ENCODE measurements around the gene ACP3.
"Not testable (repeated sequence)": the region's sequence is repeated elsewhere in the genome, so short reads cannot be mapped to it uniquely, and the experiment has no call there.

ACP3 gene, protein sequence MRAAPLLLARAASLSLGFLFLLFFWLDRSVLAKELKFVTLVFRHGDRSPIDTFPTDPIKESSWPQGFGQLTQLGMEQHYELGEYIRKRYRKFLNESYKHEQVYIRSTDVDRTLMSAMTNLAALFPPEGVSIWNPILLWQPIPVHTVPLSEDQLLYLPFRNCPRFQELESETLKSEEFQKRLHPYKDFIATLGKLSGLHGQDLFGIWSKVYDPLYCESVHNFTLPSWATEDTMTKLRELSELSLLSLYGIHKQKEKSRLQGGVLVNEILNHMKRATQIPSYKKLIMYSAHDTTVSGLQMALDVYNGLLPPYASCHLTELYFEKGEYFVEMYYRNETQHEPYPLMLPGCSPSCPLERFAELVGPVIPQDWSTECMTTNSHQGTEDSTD

DNA sequence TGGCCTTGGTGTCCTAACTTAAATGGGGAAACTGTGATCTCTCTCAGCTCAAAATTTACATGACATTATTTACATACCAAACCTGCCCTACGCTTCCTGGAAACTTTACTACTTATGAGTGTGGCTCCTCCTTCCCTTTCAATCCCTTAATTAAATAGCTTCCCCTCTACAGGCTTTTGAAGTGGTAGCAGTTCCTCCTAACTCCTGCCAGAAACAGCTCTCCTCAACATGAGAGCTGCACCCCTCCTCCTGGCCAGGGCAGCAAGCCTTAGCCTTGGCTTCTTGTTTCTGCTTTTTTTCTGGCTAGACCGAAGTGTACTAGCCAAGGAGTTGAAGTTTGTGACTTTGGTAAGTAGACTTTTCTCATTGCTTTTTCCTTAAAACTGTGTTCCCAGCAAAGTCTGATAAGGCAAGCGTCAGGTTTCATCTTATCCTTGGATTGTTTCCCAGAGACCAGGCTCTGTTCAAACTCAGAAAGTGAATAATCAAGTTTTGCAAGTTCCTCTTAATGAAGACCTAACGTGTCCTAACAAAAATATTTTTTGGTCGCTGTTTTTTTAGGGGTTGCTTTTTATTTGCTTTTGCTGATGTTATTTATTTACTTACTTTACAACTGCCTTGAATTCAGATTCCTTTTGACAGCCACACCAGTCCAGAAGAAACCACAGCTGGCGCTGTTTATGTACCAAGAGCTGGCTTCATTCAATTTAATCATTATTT is at the start of gene ACP3:
Gene ACP3, plus strand, starts transcription at position 179 of the 720 bp plus-strand sequence. Its CDS starts 50 bp downstream, at position 229.
- DNase-seq: no peak

DNA sequence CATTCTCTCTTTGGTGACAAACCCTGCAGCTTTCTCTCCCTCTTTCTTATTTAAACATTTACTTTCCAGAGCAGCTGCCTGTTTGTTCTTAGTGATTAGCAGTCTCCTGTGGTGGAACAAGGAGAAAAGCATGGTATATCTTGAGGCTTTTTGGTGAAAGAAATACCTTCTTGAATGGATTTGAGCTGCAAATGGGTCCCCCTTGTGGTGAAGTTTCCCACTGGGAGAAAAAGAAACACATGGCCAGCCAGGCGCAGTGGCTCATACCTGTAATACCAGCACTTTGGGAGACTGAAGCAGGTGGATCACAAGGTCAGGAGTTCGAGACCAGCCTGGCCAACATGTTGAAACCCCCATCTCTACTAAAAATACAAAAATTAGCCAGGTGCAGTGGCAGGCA is 48.3 kb upstream of the ACP3 start:
- no peak for DNase-seq

DNA sequence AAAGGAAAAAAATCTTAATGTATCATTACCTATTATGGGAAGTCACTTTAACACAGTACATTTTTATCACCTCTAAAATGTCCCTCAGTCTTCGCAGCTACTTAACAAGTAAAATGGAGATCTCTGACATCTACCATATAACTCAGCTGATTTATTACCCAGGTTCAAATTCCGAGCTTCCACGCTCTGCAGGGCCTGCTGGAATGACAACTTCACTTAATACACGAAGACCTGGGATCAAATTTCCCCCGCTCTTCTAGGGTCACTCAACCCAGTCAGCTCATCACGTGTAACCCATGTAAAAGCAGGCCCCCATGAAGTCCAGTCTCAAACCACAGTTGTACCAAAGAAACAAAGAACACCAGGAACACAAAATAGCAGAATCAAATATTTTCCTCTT is 44.2 kb upstream of the ACP3 start:
- DNase-seq: no peak

DNA sequence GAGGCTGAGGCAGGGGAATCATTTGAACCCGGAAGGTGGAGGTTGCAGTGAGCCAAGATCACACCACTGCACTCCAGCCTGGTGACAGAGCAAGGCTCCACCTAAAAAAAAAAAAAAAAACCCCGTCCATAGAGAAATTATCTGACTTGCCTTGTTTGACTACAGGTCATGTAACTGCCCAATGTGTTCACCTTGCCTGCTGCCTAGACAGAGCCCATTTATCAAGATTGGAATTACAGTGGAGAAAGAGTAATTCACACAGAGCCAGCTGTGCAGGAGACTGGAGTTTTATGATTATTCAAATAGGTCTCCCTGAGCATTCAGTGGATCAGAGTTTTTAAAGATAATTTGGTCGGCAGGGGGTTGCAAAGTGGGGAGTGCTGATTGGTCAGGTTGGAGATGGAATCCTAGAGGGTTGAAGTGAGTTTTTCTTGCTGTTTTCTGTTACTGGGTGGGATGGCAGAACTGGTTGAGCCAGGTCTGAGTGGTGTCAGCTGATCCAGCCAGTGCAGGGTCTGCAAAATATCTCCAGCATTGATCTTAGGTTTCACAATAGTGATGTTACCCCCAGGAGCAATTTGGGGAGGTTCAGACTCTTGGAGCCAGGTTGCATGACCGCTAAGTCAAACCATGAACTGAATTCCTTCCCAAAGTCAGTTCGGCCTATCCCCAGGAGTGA is 40.8 kb upstream of the ACP3 start:
- DNase-seq: no peak

DNA sequence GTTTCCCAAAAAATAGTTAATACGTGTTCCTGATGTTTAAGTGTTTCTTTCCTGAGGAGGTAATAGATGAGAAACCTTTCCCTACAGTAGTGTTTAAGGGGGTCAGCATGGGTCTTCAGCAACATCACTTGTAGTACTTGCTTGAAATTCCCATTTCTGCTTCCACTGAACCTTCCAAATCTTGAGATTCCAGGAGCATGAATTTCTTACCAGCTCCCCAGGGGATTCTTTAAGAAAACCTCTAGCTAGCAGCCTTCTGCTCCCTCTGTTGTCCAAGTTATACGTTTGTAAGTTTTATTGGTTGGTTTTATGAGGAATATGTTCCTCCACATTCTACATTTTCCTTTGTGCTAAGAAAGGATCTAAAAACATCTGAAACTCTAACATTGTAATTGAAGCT is 38.2 kb upstream of the ACP3 start:
- no peak for DNase-seq

DNA sequence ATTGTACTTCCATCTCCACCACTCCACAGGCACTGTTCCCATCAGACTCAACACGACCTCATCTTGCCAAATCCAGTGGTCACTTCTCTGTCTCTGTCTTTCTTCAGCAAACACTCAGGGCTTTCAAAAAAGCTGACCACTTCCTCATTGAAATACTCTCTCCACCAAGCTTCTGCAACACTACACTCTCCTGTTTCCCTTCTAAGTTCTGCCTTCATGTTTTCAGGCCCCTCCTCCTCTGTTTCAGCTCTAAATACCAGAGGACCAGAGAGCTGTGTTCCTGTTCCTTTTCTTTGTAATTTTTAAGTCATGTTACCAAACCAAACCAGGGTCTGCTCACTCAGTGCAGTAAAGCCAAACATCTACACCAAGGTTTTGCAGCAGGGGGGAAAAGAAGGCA is 33.8 kb upstream of the ACP3 start:
- DNase-seq: no peak

DNA sequence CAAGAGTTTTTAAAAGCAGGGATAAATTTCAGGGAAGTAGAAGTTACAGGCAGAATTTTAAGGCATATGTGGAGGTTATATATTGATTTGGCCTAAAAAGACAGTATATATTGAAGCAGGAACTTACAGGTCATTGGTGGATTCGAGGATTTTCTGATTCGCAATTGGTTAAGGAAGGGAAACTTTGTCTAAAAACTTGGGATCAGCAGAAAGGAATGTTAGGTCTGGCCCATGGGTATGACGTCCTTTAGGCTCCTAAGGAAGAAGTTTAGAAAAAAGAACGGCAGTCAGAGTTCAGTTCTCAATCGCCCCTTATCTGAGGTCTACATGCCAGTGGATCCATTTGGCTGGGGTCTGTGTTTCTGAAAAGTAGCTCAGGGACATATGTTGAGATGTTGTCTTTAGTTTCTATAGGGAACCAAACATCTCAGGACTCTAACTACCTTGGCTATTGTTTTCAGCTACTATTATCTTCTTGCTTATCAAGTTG is 33.2 kb upstream of the ACP3 start:
- no peak for DNase-seq

DNA sequence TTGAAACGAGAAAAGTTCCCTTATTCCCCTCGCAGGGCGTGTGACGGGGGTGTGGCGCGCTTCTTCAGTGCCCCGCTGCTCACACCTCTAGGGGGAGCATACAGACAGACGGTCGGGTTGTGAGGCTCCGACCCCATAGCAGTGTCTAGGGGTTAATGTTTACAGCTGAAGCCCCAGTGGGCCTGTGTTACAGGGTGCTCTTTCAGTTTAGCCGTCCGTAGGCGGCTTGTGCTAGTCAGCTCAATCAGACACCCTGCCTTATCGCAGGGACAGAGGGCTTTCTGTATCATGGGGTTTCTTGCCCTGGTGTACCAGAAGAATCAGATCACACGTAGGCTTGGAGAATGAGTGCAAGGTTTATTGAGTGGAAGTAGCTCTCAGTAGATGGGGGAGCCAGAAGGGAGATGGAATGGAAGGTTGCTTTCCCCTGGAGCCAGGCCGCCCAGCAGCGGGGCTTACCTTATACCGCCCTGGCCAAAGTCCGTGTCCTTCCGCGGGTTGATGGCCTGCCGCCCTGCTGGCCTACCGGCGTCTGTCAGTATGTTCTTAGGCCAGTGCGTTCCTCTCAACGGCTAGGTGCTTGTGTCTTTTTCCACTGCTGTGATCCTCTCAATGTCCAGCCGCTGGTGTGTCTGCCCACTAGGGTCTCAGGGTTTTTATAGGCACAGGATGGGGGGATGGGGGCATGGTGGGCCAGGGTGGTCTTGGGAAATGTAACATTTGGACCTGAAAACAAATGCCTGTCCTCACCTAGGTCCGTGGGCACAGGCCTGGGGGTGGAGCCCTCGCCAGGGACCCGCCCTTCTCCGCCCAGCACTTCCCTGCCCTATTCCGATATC is 32.2 kb upstream of the ACP3 start:
- no peak for DNase-seq

DNA sequence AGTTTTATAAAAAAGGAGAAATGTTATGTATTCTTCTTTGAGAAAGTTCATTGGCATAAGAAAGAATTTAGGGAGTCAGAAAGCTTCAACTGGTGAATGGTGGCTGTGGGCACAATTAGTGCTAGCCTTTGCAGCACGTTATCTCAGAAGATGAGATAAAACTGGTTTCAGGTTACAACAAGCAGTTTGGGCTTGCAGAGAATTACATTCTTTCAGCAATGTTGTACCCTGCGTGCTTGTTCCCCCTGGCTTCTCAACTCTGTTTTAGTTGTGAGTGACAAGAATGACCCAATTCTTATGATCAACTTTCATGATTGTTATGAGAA is 31.6 kb upstream of the ACP3 start:
- no peak for DNase-seq

DNA sequence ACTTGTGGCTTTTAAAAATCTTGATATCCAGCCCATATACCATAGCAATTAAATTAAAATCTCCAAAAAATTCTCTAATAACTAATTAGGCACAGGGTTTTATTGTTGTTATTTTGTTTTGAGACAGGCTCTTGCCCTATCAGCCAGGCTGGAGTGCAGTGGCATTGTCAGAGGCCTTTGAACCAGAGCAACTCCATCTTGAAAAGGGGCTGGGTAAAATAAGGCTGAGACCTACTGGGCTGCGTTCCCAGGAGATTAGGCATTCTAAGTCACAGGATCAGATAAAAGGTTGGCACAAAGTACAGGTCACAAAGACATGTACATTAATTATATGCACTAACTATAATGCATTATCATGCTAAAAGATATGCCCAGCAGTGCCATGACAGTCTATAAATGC is 31.2 kb upstream of the ACP3 start:
- DNase-seq: no peak

DNA sequence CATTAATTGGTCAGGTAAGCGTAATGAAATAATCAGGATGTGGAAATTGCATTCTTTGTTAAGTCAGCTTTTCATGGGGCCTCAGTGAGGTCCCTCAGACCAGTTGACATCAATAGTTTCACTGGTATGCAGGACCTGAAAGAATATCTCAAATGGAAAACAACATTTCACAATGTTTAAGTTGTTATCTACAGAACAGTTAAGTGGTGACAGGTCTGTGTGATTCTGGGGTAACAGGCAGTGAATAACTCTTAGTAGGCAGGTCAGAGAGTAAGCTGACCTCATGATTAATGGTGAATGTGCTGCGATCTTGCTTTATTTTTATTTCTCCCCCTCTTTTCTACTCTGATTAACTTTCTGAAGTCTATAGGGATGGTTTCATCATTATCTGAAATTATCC is 28.9 kb upstream of the ACP3 start:
- DNase-seq: no peak

DNA sequence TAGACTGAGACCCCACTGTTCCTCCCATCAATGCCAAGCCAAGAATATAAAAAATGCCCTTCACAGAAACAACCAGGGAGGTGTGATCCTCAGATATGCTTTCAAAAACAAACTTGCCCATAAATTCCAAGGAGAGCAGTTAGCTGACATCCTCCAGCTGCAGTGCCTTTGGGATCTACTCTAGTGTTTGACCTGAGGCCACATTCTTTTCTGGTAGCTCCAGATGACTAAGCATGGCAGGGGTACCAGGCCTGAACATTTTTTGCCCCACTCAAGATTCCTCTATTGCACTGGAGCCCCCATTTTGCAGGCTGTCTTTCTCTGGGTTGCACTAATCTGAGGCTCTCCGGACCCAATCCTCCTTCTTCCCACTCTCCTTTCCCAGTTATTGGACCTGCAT is 27.9 kb upstream of the ACP3 start:
- no peak for DNase-seq

DNA sequence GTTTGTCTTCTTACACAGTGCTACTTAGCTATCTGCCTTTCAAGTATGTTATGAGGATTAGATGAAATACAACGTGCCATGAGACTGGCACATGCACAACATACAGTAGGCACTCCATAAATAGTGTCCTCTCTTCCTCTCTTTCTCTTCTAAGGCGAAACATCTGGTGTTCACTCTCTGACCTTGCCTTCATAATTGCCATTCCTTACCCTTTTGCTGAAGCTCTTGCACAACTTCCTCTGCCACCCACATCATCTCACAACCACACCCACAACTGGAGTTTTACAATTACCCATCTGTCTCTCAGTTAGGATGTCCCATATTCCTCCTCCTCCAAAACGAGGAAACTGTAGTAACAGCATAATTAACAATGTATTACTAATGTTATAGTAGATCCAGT is 26.4 kb upstream of the ACP3 start:
- DNase-seq: no peak

DNA sequence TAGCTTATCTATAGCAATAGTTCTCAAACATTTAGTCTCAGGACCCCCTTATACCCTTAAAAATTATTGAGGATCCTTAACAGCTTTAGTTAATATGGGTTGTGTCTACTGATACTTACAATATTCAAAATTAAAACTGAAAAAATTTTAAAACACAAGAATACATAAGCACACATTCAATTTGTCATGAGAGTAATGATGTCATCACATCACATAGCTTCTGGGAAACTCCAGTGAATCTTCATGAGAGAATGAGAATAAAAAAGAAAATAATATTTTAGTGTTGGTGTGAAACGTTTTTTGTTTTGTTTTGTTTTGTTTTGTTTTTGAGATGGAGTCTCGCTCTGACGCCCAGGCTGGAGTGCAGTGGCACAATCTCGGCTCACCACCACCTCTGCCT is 25.2 kb upstream of the ACP3 start:
- no peak for DNase-seq

DNA sequence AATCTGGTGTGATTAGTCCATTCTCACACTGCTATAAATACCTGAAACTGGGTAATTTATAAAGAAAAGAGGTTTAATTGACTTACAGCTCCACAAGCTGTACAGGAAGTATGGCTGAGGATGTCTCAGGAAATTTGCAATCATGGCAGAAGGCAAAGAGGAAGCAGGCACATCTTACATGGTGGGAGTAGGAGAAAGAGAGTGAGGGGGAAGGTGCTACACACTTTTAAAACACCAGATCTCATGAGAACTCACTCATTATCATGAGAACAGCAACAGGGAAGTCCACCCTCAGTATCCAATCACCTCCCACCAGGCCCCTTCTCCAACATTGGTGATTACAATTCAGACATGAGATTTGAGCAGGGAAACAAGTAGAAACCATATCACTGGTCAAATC is 24.0 kb upstream of the ACP3 start:
- no peak for DNase-seq

DNA sequence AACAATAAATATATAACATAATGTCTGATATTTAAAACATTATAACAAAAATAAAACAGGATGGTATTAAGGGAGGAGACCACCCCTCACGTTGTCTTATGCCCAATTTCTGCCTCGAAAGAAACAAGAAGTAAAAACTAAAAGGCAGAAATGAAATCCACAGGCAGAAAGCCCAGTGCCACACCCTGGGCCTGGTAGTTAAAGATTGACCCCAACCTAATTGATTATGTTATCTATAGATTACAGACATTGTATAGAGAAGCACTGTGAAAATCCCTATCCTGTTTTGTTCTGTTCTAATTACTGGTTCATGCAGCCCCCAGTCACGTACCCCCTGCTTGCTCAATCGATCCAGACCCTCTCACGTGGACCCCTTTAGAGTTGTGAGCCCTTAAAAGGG is 22.3 kb upstream of the ACP3 start:
- DNase-seq: no peak

DNA sequence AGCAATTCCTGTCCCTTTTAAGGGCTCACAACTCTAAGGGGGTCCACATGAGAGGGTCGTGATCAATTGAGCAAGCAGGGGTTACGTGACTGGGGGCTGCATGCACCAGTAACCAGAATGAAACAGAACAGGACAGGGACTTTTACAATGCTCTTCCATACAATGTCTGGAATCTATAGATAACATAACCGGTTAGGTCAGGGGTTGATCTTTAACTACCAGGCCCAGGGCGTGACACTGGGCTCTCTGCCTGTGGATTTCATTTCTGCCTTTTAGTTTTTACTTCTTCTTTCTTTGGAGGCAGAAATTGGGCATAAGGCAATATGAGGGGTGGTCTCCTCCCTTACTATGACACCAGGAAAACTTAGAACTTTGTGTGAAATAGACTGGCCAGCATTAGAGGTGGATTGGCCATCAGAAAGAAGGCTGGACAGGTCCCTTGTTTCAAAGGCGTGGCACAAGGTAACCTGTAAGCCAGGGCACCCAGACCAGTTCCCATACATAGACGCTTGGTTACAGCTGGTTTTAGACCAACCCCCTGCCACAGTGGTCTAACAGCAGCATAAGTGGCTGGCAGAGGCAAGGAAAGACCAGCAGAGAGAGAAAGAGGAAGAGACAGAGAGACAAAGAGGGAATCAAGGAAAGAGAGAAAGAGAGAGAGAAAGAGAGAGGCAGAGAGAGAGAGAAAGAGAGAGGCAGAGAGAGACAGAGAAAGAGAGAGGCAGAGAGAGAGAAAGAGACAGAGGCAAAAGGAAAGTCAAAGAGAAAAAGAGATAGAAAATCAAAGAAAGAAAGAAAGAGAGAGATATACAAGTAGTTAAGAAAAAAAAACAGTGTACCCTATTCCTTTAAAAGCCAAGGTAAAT is 13.6 kb upstream of the ACP3 start:
- DNase-seq: not testable (repeated sequence)

DNA sequence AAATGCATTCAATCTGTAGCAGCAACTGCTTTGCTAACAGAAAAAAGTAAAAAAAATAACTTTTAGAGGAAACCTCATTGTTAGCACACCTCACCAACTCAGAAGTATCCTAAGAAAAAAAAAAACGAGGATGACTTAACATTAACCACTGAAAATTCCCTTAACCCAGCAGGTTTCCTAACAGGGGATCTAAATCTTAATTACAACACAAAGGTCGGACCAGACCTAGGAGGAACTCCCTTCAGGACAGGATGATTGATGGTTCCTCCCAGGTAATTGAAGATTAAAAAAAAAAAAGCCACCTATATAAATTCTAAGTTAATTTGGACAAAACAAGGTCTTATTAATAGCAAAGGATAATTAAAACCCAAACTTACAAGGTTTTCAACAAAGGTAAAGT is 12.9 kb upstream of the ACP3 start:
- DNase-seq: not testable (repeated sequence)

DNA sequence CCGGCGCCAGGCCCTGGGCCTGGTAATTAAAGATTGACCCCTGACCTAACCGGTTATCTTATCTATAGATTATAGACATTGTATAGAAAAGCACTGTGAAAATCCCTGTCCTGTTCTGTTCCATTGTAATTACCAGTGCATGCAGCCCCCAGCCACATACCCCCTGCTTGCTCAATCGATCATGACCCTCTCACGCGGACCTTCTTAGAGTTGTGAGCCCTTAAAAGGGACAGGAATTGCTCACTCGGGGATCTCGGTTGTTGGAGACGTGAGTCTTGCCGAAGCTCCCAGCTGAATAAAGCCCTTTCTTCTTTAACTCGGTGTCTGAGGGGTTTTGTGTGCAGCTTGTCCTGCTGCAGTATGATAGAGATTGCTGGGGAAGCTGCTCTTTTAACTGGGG is 7.2 kb upstream of the ACP3 start:
- DNase-seq: not testable (repeated sequence)

DNA sequence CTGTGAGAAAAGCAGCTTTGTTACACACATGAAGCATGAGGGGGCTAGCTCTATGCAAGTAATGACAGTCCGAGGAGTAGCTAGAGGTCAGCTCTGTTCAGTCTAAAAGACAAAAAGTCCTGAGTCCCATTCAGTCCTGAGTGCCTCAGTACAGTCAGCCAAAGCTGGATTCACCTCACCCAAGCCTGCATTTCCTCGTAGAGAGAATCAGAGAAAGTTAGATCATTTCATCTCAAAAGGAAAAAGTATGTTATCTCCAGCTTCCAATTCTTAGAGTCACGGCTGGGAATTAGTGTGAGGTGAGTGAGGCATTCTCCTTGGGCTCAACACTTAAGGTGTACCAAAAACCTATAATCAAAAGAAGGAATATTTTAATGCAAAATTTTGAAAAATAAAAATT is 5.9 kb upstream of the ACP3 start:
- DNase-seq: no peak

DNA sequence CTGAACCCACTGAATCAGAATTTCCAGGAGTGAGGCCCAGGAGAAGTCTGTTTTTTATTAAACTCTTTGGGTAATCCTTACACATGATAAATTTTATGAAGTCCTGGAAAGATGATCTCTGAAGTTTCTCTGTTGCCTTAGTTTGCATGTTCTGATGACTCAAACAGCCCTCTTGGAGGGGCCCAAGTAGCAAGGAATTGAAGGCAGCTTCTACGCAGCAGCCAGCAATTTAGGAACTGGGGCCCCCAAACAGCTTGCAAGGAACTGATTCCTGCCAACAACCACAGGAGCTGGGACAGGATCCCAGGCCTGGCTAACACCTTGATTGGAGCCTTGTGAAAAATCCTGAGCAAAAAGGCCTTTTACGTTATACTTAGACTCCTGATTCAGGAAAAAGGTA is 5.4 kb upstream of the ACP3 start:
- no peak for DNase-seq

DNA sequence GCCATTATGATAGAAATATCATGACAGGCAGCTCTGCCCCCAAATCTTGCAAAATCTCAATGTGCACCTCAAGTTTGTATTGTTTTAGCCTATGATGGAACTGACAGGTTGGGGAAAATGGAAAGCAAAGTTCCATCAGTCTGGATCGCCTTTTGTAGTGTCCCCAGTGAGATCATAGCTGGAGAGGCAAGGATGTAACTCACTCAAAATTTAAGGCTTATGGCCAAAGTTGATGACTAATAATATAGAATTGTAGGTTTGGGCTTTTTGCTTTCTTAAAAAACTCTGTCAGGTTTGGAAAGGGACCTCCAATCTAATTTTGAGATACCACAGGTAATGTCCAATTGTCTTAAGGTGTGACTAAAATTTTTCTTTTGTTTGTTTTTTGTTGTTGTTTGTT is 1.4 kb upstream of the ACP3 start:
- no peak for DNase-seq
